NOMO-1 (cell line): ENCODE results near the gene RRAS.
A peak's percentile ranks its signal among the peaks of the same experiment; 100 is the strongest.

Source experiments
- DNase-seq, 2 experiments: peaks; one replicate each; lab custom pipeline; 2025; ENCODE audit not compliant: unreplicated experiment in 2 of 2; lab: John Stamatoyannopoulos, UW

The RRAS gene

DNA sequence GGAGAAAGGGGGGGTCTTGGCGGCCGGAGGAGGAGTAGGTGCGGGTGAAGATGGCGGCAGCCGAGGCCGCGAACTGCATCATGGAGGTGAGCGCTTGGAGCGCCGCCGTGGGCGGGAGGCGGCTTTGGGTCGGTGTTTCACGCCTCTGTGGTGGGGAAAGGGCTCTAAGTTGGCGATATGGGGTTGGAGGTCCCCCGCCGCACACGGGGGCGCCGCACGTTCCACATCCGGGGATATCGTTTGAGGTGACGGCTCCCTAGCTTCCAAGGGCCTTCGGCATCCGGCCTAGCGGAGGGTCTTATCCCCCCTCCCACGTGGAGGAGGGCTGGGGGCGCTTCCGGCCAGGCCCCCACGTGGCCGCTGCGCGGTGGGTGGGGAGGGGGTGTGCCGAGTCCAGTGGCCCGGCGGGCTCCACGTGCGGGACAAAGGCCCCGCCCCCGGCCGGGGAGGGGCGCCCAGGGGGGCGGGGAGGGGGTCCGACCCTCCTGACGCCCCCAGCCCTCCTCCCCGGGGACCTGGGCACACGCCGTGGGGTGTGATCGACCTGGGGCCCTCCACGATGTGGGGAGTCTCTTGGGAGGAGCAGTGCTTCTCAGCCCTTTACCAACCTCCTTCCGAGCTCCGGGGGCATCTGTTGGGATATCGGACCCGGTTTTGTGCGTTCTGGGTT, 37.4 kb upstream of the RRAS start, which contains the start of gene PRMT1:
Gene PRMT1 (plus strand): TSS at position 41 of the 670 bp plus-strand sequence. CDS start 10 bp downstream, at position 51.
- no peak for DNase-seq

DNA sequence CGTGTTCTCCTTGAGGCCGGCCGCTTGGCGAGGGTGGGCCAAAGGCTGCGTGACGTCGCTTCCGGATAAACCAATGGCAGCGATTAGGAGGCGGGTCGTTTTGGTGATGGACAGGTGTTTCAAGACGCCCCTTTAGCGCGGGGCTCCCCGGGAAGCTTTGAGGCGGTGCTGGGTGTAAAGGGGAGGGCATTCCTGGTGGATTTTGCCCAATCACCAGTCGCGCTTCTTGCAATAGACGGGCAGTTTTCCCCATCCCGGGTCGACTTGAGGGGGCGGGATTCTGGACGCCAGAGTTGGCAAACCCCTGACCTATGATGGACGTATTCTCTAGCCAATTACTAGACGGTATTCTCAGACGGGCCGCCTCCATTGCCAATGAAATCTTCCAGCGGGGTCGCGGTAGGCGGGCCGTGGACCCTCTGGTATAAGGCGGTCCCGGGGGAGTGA, 36.9 kb upstream of the RRAS start:
- peak; percentile 100 for DNase-seq

DNA sequence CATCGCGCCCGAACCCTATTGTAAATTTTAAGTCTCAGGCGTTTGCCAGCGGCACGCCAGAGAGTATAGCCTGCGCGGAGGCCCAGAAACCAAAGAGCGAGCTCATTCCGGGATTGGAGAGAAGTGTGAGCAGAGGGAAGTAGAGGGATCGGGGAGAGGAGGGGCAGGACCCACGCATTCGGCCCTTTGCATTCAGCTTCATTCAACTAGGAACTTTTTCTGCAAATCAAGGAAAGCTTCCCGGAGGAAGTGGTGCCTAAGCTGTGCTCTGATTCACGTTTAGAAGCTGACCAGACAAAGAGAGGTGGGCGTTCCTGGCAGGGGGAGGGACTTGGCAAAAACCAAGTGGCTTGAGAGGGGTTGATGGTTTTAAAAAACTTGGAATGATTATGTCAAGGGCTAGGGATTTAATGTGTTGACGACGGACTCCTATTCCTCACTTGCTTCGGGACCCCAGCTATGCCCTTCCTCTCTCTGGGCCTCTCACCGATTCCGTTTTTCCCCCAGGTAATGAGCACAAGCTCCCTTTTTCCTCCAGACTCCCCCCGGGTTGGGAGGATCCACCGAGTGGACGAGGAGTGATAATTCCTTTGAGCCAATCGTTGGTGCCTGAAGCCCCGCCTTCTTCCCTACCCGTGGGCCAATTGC, 36.3 kb upstream of the RRAS start:
- DNase-seq, result peak; percentile 82 to 87

DNA sequence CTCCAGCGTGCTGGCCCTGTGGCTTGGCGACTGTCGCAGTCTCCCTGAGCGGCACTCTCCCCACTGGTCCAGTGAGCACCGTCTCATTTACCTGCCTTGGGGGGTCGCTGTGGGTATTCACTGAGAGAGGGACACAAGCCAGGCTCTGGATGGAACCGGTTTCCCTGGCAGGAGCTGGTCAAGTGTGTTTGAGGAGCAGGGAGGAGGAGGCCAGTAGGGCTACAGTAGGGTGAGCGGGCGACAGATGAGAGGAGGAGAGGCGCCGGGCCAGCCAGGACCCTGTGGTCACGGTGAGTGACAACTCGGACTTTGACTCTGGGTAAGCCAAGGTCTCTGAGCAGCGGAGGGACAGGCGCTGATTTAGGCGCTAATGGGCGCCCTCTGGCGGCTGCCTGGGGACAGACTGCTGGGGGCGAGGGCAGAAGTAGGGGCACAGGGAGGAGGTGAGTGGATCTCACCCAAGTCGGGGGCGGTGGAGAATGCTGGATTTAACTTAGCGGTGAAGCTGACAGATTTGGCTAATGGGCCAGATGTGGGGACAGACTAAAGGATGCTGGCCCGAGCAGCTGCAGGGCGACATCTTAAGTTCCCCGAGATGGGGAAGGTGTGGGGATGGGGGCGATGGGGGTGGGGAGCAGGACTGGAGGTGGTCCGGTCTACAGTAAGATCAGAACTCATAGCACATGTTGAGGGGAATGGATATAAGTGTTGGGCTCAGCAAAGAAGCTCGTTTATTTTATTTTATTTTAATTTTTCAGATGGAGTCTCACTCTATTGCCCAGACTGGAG, 32.4 kb upstream of the RRAS start:
- DNase-seq, result peak; percentile 54 to 65

DNA sequence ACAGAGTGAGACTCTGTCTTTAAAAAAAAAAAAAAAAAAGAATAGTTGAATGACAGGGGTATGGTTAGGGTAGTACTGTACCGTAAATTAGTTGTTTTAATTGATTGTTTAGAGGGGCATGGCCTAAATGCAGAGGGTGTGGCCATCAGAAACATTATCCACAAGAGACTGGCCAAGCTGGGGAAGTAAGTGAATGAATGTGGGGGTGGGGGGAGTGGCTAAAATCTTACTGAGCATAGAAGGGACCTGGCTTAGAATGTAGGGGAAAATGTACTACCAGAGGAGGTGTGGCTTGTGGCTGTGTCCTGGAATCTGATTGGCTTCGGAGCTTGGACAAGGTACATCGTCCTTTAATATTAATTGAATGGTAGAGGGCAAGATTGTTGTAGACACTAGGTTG, 29.6 kb upstream of the RRAS start:
- no peak for DNase-seq

DNA sequence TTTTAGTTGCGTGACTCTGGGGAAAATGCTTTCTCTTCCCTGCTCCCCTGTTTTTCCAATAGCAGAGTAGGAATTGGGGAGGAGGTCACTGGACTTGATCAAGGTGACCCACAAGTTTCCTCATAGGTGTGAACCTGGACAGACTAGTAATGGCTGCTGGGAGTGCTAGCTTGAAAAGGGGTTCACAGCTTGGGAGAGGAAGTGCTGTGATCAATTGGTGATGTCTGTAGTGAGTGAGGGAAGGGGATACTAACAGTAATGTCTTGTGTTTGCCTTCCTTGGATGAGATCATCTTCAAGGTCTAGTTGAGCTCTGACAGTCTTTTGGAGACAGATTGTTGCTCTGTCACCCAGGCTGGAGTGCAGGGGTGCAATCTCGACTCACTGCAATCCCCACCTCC, 27.5 kb upstream of the RRAS start:
- DNase-seq, result no peak

DNA sequence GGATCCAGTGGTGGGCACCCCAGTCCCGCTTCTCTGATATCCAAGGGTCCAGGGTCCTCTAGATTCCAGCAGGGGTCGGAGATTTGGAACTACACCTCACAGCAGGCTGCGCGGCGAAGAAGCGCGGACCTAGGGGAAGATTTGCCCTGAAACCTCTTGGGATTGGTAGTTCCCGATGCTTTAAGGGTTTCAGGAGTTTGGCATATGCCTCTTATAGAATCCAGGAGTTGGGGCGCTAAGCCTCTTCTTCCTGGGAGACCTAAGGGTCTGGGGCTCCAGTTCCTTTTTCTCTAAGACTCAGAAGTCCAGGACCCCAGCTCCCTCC, 26.1 kb upstream of the RRAS start:
- DNase-seq, result no peak

DNA sequence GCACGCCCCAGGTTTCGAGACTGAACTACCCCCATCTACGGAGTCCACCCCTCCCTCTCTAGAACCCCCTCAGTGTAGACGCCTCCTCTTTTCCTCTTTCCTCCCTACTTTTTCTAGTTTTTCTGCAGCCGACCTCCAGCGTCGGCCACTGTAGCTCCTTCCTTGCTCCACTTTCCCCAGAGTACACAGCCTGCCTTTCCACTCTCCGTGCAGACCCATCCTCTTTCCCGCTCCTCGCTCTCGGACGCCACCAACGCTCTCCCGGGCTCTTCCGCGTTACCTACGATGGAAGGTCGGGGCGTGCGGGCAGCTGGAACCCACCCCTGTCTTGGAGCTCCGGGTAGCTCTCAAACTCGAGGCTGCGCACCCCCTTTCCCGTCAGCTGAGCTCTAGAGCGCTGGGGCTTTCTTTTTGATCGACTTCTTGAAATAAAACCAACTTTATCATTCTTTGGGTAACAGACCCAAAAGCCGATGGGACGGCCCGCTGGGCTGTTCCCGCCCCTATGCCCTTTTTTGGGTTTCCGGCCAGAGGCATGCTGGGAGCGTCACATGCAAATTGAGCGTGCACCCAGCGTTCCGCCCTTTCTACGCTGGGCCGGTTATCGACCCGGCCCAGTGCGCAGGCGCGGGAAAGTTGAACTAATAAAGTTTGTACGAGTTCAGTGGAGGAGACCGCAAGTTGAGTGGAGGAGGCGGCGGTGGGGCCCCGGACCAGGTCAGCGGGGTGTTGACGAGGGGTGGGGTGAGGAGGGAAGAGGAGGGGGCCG, 25.6 kb upstream of the RRAS start, which contains the start of the genes BCL2L12 and IRF3:
Gene BCL2L12 (plus strand): TSS at position 583 of the 769 bp plus-strand sequence. CDS start 760 bp downstream, outside the sequence.
Gene IRF3 (minus strand): TSS at position 507 of the 769 bp plus-strand sequence. CDS start 1,019 bp downstream, outside the sequence.
- DNase-seq, result peak; percentile 94 to 95

DNA sequence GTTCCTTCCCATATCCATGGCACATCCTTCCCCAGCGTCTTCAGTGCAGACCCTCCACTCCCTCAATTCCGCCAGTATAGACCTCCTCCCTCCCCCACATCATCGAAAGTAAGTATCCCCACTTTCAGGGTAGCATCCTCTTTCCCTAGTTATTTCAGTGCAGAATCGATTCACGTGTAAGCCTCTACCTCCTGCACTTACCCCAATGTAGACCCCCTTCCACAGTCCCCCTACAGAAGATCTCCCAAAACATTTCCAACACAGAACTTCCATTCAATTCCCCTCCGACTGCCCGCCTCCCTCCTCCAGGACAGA, 25.1 kb upstream of the RRAS start:
- DNase-seq, result no peak

DNA sequence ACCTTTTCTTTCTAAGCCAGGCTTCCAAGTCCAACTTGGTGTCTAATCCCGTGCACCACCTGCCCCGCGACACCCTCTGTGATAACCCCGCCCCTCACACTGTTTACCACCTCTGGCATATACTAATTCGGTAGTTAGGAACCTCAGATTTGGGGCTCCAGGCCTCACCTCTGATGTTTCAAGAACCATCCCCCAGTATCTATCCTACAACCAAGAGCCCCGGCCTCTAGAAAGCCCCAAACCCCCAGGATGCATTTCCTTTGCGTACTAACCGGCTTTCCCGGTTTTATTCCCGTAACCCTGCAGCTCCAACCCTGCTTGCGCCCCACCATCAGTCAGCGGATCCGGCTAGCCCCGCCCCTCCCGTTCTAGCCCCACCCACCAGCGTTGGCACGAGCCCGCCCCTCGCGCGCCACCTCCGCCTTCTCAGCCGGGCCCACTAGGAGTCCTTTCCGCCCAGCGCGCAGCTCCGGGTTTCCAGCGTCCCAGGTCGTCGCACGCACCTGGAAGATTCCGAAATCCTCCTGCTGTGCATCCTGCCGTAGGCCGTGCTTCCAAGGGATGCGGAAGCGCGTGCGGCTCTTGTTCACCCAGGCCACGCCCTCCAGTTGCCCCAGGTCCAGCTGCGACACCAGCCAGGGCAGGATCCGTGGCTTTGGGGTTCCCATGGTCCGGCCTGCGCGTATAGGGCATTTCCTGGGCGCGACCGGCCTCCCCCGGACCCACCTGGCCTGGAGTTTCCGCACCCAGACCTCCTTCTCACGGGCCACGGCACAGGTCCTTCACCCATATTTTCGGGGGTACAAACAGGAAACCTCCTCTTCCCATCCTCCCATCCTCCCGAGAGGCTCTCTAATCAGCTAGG, 24.5 kb upstream of the RRAS start:
- DNase-seq, result peak; percentile 60 to 74

DNA sequence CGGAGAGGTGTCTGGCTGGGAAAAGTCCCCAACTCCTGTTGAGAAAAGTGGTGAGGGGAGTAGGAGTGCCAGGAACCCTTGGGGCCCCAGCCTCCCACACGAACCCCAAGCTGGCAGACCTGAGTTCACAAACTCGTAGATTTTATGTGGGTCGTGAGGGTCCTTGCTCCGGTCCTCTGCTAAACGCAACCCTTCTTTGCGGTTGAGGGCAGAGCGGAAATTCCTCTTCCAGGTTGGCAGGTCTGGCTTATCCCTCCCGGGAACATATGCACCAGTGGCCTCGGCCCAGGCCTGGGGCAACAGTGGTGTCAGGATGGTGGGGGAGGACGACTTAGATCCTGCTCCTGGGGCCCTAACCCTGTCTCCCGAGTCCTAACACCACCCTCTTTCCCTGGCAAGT, 23.3 kb upstream of the RRAS start:
- no peak for DNase-seq

DNA sequence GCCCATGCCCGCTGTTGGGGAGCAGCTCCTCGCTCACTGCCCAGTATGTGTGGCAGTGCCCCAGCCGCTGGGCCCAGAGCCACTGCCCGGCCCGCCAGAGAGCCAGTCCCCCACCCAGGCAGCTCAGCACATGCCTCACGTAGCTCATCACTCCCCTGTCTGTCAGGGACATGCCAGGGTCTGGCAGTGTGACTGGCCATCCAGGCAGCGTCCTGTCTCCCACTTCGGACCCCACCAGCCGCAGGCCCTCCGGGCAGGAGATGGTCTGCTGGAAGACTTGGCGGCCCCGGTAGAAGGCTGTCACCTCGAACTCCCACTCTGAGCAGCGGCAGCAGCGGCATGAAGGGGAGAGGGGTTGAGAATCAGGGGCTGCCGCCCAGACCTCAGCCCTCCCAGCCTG, 22.1 kb upstream of the RRAS start:
- no peak for DNase-seq

DNA sequence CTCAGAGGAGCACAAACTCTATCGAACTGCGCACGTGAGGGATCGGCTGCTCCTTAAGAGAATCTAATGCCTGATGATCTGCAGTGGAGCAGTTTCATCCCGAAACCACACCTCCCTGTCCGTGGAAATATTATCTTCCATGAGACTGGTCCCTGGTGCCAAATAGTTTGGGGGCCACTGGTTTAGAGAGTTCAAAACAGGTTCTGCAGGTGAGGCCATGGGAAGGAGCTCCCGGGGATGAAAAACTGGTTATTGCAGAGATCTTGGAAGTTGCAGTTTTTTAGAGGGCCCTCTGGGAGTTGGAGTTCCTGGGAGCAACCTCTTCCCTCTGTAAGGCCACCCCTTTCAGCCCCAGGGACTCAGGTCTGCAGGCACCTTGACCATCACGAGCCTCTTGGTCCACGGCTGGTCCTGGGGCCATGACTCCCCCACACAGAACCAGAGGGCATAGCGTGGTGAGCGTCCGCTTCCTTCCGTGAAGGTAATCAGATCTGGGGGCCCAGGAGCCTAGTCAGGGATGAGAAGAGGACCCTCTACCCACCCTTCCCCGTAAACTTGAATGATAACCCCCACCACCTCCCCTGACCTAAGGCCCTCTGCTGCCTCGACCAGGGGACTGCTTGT, 20.5 kb upstream of the RRAS start:
- DNase-seq, result no peak

DNA sequence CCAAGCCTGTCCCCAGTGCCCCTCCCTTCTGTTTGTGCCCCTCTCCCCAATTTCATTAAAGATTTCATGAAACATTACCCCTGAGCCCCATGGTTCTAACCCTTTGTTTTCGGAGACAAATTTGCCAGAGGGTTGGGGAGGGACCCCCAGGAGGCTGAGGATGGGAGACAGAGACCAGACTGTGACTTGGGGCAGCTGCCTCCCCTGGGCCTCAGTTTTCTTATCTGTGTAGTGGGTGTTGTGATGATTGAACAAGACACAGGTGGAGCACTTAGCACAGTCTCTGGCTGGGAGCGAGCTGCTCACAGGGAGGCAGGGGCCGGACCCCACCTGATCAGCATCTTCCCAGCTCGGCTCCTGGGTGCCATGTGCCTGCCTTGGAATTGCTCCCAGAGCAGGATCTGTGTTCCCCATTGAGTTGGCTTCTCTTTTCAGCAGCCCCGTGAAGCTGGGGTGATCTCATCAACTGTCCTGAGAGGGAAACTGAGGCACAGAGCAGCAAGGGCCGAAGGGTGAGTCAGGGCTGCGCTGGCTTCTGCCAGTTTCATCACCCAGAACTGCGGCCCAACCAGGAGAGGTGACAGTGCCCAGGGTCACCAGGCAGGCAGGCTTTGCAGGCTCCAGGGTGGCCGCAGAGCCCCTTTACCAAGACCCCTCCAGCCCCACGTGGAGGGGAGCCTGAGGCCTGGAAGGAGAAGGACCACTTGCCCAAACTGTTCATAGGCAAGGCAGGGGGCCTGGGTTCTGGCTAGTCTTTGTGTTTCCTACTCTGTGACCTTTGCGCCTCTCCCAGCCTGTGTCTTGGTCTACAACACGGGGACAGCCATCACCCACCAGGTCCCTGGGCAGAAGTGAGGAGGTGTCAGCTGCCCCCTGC, 18.9 kb upstream of the RRAS start:
- no peak for DNase-seq

DNA sequence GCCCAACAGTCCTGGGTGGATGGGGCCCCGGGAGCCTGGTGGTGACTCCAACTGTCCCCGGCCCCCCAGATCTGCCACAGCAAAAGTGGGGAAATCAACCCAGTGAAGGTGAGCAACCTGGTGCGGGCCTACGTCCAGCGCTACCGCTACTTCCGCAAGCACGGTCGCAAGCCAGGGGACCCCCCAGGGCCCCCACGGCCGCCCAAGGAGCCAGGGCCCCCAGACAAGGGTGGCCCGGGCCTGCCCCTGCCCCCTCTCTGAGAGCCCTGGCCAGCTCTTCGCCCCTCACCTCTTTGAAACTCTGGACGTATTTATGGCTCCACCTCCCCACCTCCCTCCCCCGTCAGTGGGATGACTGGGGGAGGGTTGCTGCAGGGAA, 18.2 kb upstream of the RRAS start:
- DNase-seq, result no peak

DNA sequence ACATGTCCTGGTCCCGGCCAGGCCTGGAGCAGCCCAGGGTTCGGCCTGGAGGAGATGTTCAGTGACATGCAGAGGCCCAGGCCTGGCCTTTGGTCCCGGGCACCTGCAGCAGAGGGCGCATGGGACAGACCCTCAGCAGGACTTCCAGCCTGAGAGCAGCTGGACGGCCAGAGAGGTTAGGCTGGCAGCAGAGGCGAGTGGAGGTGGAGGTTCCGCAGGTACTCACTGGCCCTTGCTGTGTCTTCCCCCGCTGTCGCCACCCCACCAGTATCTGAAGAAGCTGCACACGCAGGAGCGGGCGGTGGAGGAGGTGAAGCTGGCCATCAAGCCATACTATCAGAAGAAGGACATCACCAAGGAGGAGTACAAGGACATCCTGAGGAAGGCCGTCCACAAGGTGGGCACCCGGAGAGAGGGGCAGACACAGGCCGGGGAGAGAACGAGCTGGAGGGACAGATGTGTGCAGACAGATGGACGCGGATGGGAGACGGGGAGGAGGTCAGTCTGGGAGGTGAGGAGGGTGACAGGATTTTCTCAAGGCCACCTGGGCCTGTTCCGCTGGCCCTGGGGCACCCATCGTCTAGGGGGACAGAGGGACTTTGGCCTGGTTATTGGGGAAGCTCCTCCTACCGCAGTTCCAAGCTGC, 17.7 kb upstream of the RRAS start:
- no peak for DNase-seq

DNA sequence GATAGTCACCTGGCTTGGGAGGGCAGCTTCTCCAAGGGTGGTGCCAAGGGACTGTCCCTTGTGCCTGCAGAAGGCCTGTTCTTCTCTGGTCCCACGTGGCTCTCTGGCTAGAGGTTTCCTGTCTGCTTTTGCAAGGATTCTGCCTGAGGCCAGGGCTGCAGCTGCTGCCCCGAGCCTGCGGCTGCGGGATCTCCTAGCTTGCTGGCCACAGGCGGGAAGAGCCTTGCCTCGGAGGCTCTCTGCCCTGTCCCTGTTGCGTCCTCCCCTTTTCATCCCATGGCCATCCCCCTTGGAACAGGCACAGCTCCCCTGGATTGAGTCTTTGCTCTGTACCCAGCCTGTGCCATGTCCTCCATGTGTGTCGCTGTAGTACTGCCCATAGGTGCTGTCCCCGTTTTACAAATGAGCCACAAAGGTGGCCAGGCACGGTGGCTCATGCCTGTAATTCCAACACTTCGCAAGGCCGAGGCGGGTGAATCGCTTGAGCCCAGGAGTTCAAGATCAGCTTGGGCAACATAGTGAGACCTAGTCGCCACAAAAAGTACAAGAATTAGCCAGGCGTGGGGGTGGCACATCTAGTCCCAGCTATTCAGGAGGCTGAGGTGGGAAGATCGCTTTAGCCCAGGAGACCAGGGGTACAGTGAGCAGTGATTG, 16.6 kb upstream of the RRAS start:
- no peak for DNase-seq
